Smooth muscle cell (in vitro differentiated cells): ENCODE measurements around the gene KCND2. TPM values are rescaled to one million over a fixed set of nuclear protein-coding genes. Genes with fewer than 3 reads are reported as not detected.
"Not testable (repeated sequence)": the region's sequence is repeated elsewhere in the genome, so short reads cannot be mapped to it uniquely, and the experiment has no call there.

Source experiments
- DNase-seq: peaks from one replicate; lab custom pipeline; 2025; ENCODE audit not compliant: unreplicated experiment; lab: John Stamatoyannopoulos, UW
- H2AFZ ChIP-seq: fragments of 200-600 bp; sonication (generic); 2 replicates; pipeline ENCODE4 v1.6.0; 2016; ENCODE audit warnings: antibody characterized with exemption, low read depth, mild to moderate bottlenecking
- H3F3A ChIP-seq: fragments of 200-600 bp; sonication (generic); 2 replicates; pipeline ENCODE4 v1.6.0; 2017; ENCODE audit warnings: antibody characterized with exemption, low read depth
- H3K27ac ChIP-seq: fragments of 200-600 bp; sonication (generic); 2 replicates; pipeline ENCODE4 v1.5.1; 2016; ENCODE audit warnings: low read depth, mild to moderate bottlenecking
- H3K27me3 ChIP-seq: fragments of 200-600 bp; sonication (generic); 2 replicates; pipeline ENCODE4 v1.6.1; 2016; ENCODE audit warnings: low read depth, mild to moderate bottlenecking
- H3K36me3 ChIP-seq: fragments of 200-600 bp; sonication (generic); 2 replicates; pipeline ENCODE4 v1.5.1; 2016; ENCODE audit warnings: low read depth
- H3K4me1 ChIP-seq: fragments of 200-600 bp; sonication (generic); 2 replicates; pipeline ENCODE4 v1.5.1; 2016; ENCODE audit warnings: low read depth
- H3K4me2 ChIP-seq: fragments of 200-600 bp; sonication (generic); 2 replicates; pipeline ENCODE4 v1.6.0; 2016; ENCODE audit warnings: mild to moderate bottlenecking
- H3K4me3 ChIP-seq: fragments of 200-600 bp; sonication (generic); 2 replicates; pipeline ENCODE4 v1.5.1; 2016; ENCODE audit warnings: mild to moderate bottlenecking
- H3K79me2 ChIP-seq: fragments of 200-600 bp; sonication (generic); 2 replicates; pipeline ENCODE4 v1.6.0; 2016; ENCODE audit warnings: low read depth, mild to moderate bottlenecking
- H3K9ac ChIP-seq: fragments of 200-600 bp; sonication (generic); 2 replicates; pipeline ENCODE4 v1.6.0; 2016; ENCODE audit warnings: low read depth
- H3K9me3 ChIP-seq: fragments of 200-600 bp; sonication (generic); replicated peaks from 2 replicates; pipeline ENCODE4 v1.5.1; 2016; ENCODE audit warnings: low read depth
- H4K20me1 ChIP-seq: fragments of 200-600 bp; sonication (generic); 2 replicates; pipeline ENCODE4 v1.6.0; 2016; ENCODE audit warnings: low read depth
- WGBS: methylation state at CpG from one replicate; pipeline ENCODE4 v1.1.7; 2016; ENCODE audit warnings: low lambda C conversion rate; 5-methylcytosine and 5-hydroxymethylcytosine counted together
- polyA plus RNA-seq: library from polyadenylated mRNA; unstranded; fragments of >200 nt; fragmentation: Nextera tagmentation; extraction: Ambion mirVana; gene quantifications from 2 replicates; pipeline ENCODE4 v1.2.1, GENCODE V29; 2016
- total RNA-seq: library from RNA; depleted of rRNA; stranded (reverse); fragments of >200 nt; gene quantifications from 2 replicates; pipeline ENCODE4 v1.2.3, GENCODE V29; 2014
- TF ChIP-seq, protein P1 (sequence below): fragments of 200-600 bp; sonication (generic); IDR thresholded peaks from 2 replicates; pipeline ENCODE4 v1.5.1; 2017; ENCODE audit warnings: borderline replicate concordance, mild to moderate bottlenecking, antibody characterized with exemption; ENCODE audit not compliant: insufficient read depth, poor library complexity, severe bottlenecking

The KCND2 gene
- total and polyA plus RNA-seq, 2 experiments from 2014 or later, result 1.6 to 2.9 TPM

DNA sequence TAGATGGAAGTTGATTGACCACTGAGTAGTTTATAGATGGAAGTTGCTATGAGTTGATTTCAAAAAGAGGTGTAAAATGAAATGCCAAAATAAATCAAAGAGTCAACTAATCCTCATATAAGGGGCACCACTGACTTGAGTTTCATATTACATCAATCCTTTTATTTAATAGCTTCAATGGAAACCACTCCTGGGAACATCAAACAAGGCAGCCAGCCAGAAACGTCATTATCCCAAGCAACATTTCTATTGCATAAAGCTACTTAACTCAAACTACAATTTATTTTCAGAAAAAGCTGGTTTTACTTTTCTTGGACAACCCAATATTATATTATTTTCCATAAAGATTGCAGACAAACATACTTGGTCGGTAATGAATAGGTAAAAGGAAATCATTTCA lies 422.9 kb downstream of the KCND2 start:
- WGBS, result 89% methylated on average over 2 of the region's 2 CpGs
- H4K20me1 ChIP-seq, result no peaks in the 10 kb centered on the region
- H3K9ac ChIP-seq, result no peak overlapping the region
- TF ChIP-seq, protein P1, sequence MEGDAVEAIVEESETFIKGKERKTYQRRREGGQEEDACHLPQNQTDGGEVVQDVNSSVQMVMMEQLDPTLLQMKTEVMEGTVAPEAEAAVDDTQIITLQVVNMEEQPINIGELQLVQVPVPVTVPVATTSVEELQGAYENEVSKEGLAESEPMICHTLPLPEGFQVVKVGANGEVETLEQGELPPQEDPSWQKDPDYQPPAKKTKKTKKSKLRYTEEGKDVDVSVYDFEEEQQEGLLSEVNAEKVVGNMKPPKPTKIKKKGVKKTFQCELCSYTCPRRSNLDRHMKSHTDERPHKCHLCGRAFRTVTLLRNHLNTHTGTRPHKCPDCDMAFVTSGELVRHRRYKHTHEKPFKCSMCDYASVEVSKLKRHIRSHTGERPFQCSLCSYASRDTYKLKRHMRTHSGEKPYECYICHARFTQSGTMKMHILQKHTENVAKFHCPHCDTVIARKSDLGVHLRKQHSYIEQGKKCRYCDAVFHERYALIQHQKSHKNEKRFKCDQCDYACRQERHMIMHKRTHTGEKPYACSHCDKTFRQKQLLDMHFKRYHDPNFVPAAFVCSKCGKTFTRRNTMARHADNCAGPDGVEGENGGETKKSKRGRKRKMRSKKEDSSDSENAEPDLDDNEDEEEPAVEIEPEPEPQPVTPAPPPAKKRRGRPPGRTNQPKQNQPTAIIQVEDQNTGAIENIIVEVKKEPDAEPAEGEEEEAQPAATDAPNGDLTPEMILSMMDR, result no peak
- no peak for DNase-seq
- no peaks in the 10 kb centered on the region for H3F3A ChIP-seq
- peaks cover 8% of the 10 kb centered on the region for H3K4me1 ChIP-seq
- no peaks in the 10 kb centered on the region for H3K27me3 ChIP-seq
- H2AFZ ChIP-seq, result no peak overlapping the region
- no peaks in the 10 kb centered on the region for H3K9me3 ChIP-seq
- no peak overlapping the region for H3K4me3 ChIP-seq
- no peak overlapping the region for H3K27ac ChIP-seq
- no peak overlapping the region for H3K4me2 ChIP-seq
- H3K79me2 ChIP-seq, result no peaks in the 10 kb centered on the region
- no peaks in the 10 kb centered on the region for H3K36me3 ChIP-seq

DNA sequence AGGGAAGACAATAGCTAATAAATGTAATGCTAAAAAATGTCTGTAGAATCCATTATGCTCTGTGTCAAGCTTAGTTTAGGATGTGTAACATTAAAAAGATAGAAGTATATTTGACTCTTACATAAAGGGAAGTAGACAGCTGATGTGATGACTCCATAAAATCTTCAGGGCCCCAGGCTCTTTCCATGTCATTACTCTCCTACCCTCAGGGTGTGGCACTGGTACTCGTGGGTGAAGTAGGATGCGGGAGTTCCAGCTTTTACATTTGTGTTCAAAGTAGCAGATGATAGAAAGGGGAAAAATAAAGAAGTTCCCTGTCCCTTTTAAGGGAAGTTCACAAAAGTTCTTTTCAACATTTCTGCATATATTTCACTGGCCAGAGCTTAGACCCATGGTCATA lies 427.8 kb downstream of the KCND2 start:
- Histone ChIP-seq H3K9ac (no peak overlapping the region), H4K20me1 (no peaks in the 10 kb centered on the region), H3K27me3 (no peaks in the 10 kb centered on the region), H3K4me3 (no peak overlapping the region), H2AFZ (no peak overlapping the region), H3K36me3 (no peaks in the 10 kb centered on the region), H3K4me1 (no peaks in the 10 kb centered on the region), H3F3A (no peaks in the 10 kb centered on the region), H3K27ac (no peak overlapping the region), H3K9me3 (no peaks in the 10 kb centered on the region), H3K79me2 (no peaks in the 10 kb centered on the region), H3K4me2 (no peak overlapping the region)
- 87% methylated on average over 2 of the region's 2 CpGs for WGBS
- TF ChIP-seq, protein P1, result no peak
- no peak for DNase-seq

DNA sequence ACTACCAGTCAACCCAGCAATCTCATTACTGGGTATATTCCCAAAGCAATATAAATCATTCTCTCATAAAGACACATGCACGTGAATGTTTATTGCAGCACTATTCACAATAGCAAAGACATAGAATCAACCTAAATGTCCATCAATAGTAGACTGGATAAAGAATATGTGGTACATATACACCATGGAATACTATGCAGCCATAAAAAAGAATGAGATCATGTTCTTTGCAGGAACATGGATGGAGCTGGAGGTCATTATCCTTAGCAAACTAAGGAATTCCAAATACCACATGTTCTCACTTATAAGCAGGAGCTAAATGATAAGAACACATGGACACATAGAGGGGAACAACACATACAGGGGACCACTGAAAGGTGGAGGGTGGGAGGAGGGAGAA lies 429.4 kb downstream of the KCND2 start:
- not testable (repeated sequence) for H4K20me1 ChIP-seq, H3K27me3 ChIP-seq, DNase-seq, H3K4me2 ChIP-seq, H3K27ac ChIP-seq, H3K9ac ChIP-seq, H3K4me1 ChIP-seq, H3K79me2 ChIP-seq, H3K9me3 ChIP-seq, H2AFZ ChIP-seq, H3K36me3 ChIP-seq, H3K4me3 ChIP-seq, H3F3A ChIP-seq
- WGBS, result 97% methylated on average over 1 of the region's 1 CpG

DNA sequence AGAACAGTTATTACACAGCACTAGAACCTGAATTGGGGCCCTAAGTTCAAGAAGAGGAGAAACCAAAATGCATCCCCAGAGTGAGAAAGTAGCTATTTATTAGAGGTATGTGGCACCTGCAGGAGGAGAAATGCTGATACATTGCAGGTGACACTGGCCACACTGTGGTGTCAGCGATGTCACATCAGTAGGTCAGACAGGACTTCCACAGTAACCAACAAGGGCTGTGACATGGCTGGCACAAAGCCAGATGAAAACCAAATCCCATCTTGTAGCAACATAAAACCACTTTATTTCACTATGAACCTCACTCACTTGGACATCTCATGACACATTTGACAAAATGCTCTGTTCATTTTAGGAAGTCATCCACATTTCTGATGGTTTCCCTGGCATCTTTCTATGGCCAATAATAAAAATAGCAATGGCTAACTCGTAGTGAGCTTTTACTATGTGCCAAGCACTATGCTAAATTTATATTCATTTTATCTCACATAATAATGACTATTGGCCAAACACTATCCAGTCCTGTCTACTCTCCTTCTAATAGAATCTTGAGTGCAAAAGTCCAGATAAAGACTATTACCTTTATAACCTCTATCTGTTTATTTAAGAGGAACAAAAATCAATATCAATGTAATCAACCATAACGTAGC lies 430.7 kb downstream of the KCND2 start:
- Histone ChIP-seq H3K36me3 (no peaks in the 10 kb centered on the region), H2AFZ (no peak overlapping the region), H3F3A (no peaks in the 10 kb centered on the region), H3K27ac (no peak overlapping the region), H3K79me2 (no peaks in the 10 kb centered on the region), H4K20me1 (no peaks in the 10 kb centered on the region), H3K4me2 (no peak overlapping the region), H3K27me3 (no peaks in the 10 kb centered on the region), H3K9ac (no peak overlapping the region), H3K4me3 (no peak overlapping the region), H3K4me1 (no peaks in the 10 kb centered on the region), H3K9me3 (no peaks in the 10 kb centered on the region)
- WGBS, result 79% methylated on average over 3 of the region's 3 CpGs
- DNase-seq, result no peak
- TF ChIP-seq, protein P1, result no peak
